ENCODE data around the gene XKR8. TPM values are rescaled to one million over a fixed set of nuclear protein-coding genes. Genes with fewer than 3 reads are reported as not detected.

The XKR8 gene
- total RNA-seq, 1 donor from 2014 or later = 14.2 TPM

- no peak for DNase-seq
- Mint-ChIP-seq H3K9me3 (ENCODE audit: unreplicated experiment) (peaks cover 4% of the 10 kb centered on the region), H3K4me1 (ENCODE audit: low read depth, unreplicated experiment) (no peaks in the 10 kb centered on the region), H3K27me3 (ENCODE audit: unreplicated experiment) (no peaks in the 10 kb centered on the region), H3K4me3 (ENCODE audit: unreplicated experiment) (no peak overlapping the region), H3K27ac (ENCODE audit: unreplicated experiment) (no peak overlapping the region), H3K36me3 (ENCODE audit: unreplicated experiment) (no peaks in the 10 kb centered on the region)
- TF ChIP-seq CTCF (IDR thresholded peaks at IDR 0.05; ENCODE audit: partially characterized antibody, unreplicated experiment) = no peak
These were observed 31.4 kb upstream of the XKR8 start for GRCh38 chr1:27928216-27928954.

- H3K27ac Mint-ChIP-seq (ENCODE audit: unreplicated experiment) = no peak overlapping the region
- H3K36me3 Mint-ChIP-seq (ENCODE audit: unreplicated experiment) = no peaks in the 10 kb centered on the region
- H3K9me3 Mint-ChIP-seq (ENCODE audit: unreplicated experiment) = peaks cover 4% of the 10 kb centered on the region
- no peak for TF ChIP-seq CTCF (IDR thresholded peaks at IDR 0.05; ENCODE audit: partially characterized antibody, unreplicated experiment)
- peaks cover 6% of the 10 kb centered on the region for H3K4me1 Mint-ChIP-seq (ENCODE audit: low read depth, unreplicated experiment)
- no peak for DNase-seq
- no peak overlapping the region for H3K4me3 Mint-ChIP-seq (ENCODE audit: unreplicated experiment)
- peaks cover 3% of the 10 kb centered on the region for H3K27me3 Mint-ChIP-seq (ENCODE audit: unreplicated experiment)
These were observed 28.6 kb upstream of the XKR8 start for GRCh38 chr1:27931184-27931583.

- Mint-ChIP-seq H3K36me3 (ENCODE audit: unreplicated experiment) (no peaks in the 10 kb centered on the region), H3K4me1 (ENCODE audit: low read depth, unreplicated experiment) (peaks cover 6% of the 10 kb centered on the region), H3K27me3 (ENCODE audit: unreplicated experiment) (peaks cover 3% of the 10 kb centered on the region), H3K4me3 (ENCODE audit: unreplicated experiment) (no peak overlapping the region), H3K27ac (ENCODE audit: unreplicated experiment) (no peak overlapping the region), H3K9me3 (ENCODE audit: unreplicated experiment) (peaks cover 4% of the 10 kb centered on the region)
- DNase-seq = no peak
- no peak for TF ChIP-seq CTCF (IDR thresholded peaks at IDR 0.05; ENCODE audit: partially characterized antibody, unreplicated experiment)
These were observed 28.0 kb upstream of the XKR8 start for GRCh38 chr1:27931759-27932158.

- no peak for TF ChIP-seq CTCF (IDR thresholded peaks at IDR 0.05; ENCODE audit: partially characterized antibody, unreplicated experiment)
These were observed 24.8 kb upstream of the XKR8 start, which contains the start of gene SMPDL3B for GRCh38 chr1:27934818-27935549. Gene SMPDL3B (plus strand): TSS chr1:27935000. CDS start chr1:27935184, 184 bp downstream.

GRCh38 chr1:27935721-27936120, 24.1 kb upstream of the XKR8 start:
- no peak for DNase-seq
- Mint-ChIP-seq H3K27ac (ENCODE audit: unreplicated experiment) (no peak overlapping the region), H3K27me3 (ENCODE audit: unreplicated experiment) (peaks cover 3% of the 10 kb centered on the region), H3K4me3 (ENCODE audit: unreplicated experiment) (peak overlapping the region; percentile 9), H3K36me3 (ENCODE audit: unreplicated experiment) (no peaks in the 10 kb centered on the region), H3K4me1 (ENCODE audit: low read depth, unreplicated experiment) (peaks cover 6% of the 10 kb centered on the region), H3K9me3 (ENCODE audit: unreplicated experiment) (peaks cover 4% of the 10 kb centered on the region)
- TF ChIP-seq CTCF (IDR thresholded peaks at IDR 0.05; ENCODE audit: partially characterized antibody, unreplicated experiment) = no peak

More at GRCh38 chr1:27934818-27935549, 24.8 kb upstream of the XKR8 start, which contains the start of gene SMPDL3B:
- Mint-ChIP-seq H3K9me3 (ENCODE audit: unreplicated experiment) (peaks cover 4% of the 10 kb centered on the region), H3K27me3 (ENCODE audit: unreplicated experiment) (peaks cover 3% of the 10 kb centered on the region), H3K4me1 (ENCODE audit: low read depth, unreplicated experiment) (peaks cover 6% of the 10 kb centered on the region), H3K36me3 (ENCODE audit: unreplicated experiment) (no peaks in the 10 kb centered on the region), H3K4me3 (ENCODE audit: unreplicated experiment) (peak within 1 kb of the TSS; percentile 73), H3K27ac (ENCODE audit: unreplicated experiment) (no peak within 1 kb of the TSS)
- DNase-seq = no peak
